Epithelial cell of prostate (primary cell): ENCODE data around the gene SLC38A4.
"Not testable (repeated sequence)": the region's sequence is repeated elsewhere in the genome, so short reads cannot be mapped to it uniquely, and the experiment has no call there.

Experiments used
- DNase-seq: peaks from one replicate; pipeline ENCODE4 v3.0.0-alpha.2; 2011; ENCODE audit warnings: low read depth, low spot score
- H3K27ac ChIP-seq: fragments of 450-650 bp; 2 replicates; pipeline ENCODE4 v1.5.1; 2017; ENCODE audit warnings: mild to moderate bottlenecking

The SLC38A4 gene

GRCh38 chr12:46825591-46826414, at the start of gene SLC38A4:
Gene SLC38A4 (minus strand): TSS chr12:46825997. CDS start chr12:46793071, 32,926 bp downstream.
- no peak within 1 kb of the TSS for H3K27ac ChIP-seq

GRCh38 chr12:46875095-46875494, 49.3 kb upstream of the SLC38A4 start:
- H3K27ac ChIP-seq = no peak overlapping the region
- DNase-seq = no peak

More at GRCh38 chr12:46825591-46826414, at the start of gene SLC38A4:
- no peak for DNase-seq

- DNase-seq = no peak
- no peak overlapping the region for H3K27ac ChIP-seq
Measured at GRCh38 chr12:46874642-46875041, 48.8 kb upstream of the SLC38A4 start.

GRCh38 chr12:46872135-46872534, 46.3 kb upstream of the SLC38A4 start:
- no peak overlapping the region for H3K27ac ChIP-seq
- no peak for DNase-seq

- H3K27ac ChIP-seq = no peak overlapping the region
- no peak for DNase-seq
Measured at GRCh38 chr12:46865311-46865710, 39.5 kb upstream of the SLC38A4 start.

- H3K27ac ChIP-seq = no peak overlapping the region
Measured at GRCh38 chr12:46858368-46858767, 32.6 kb upstream of the SLC38A4 start.

GRCh38 chr12:46857486-46857885, 31.7 kb upstream of the SLC38A4 start:
- no peak overlapping the region for H3K27ac ChIP-seq
- DNase-seq = no peak

More at GRCh38 chr12:46858368-46858767, 32.6 kb upstream of the SLC38A4 start:
- DNase-seq = no peak

GRCh38 chr12:46855760-46856159, 30.0 kb upstream of the SLC38A4 start:
- no peak for DNase-seq
- no peak overlapping the region for H3K27ac ChIP-seq

GRCh38 chr12:46854188-46854587, 28.4 kb upstream of the SLC38A4 start:
- DNase-seq, H3K27ac ChIP-seq: not testable (repeated sequence)

- not testable (repeated sequence) for DNase-seq, H3K27ac ChIP-seq
Measured at GRCh38 chr12:46848792-46849191, 23.0 kb upstream of the SLC38A4 start.

- DNase-seq = no peak
- H3K27ac ChIP-seq = no peak overlapping the region
Measured at GRCh38 chr12:46847001-46847400, 21.2 kb upstream of the SLC38A4 start.

GRCh38 chr12:46843811-46844210, 18.0 kb upstream of the SLC38A4 start:
- DNase-seq = no peak
- H3K27ac ChIP-seq = no peak overlapping the region

GRCh38 chr12:46841891-46842290, 16.1 kb upstream of the SLC38A4 start:
- no peak for DNase-seq

GRCh38 chr12:46839964-46840363, 14.2 kb upstream of the SLC38A4 start:
- DNase-seq = no peak
- H3K27ac ChIP-seq = no peak overlapping the region

More at GRCh38 chr12:46841891-46842290, 16.1 kb upstream of the SLC38A4 start:
- no peak overlapping the region for H3K27ac ChIP-seq

GRCh38 chr12:46839232-46839631, 13.4 kb upstream of the SLC38A4 start:
- DNase-seq = no peak
- H3K27ac ChIP-seq = no peak overlapping the region

GRCh38 chr12:46835785-46836184, 10.0 kb upstream of the SLC38A4 start:
- no peak overlapping the region for H3K27ac ChIP-seq
- no peak for DNase-seq

- H3K27ac ChIP-seq = no peak overlapping the region
- DNase-seq = no peak
Measured at GRCh38 chr12:46832130-46832704, 6.4 kb upstream of the SLC38A4 start.

- no peak for DNase-seq
- no peak overlapping the region for H3K27ac ChIP-seq
Measured at GRCh38 chr12:46831335-46832129, 5.7 kb upstream of the SLC38A4 start.

GRCh38 chr12:46830731-46831334, 5.0 kb upstream of the SLC38A4 start:
- DNase-seq = no peak
- no peak overlapping the region for H3K27ac ChIP-seq

- no peak for DNase-seq
- H3K27ac ChIP-seq = no peak overlapping the region
Measured at GRCh38 chr12:46824709-46825108, 1.1 kb downstream of the SLC38A4 start.
